Mononuclear cell (primary cell): ENCODE results near the gene ALMS1. TPM values are rescaled to one million over a fixed set of nuclear protein-coding genes. Genes with fewer than 3 reads are reported as not detected.
"Not testable (repeated sequence)": the region's sequence is repeated elsewhere in the genome, so short reads cannot be mapped to it uniquely, and the experiment has no call there.

Experiments used
- H3K27me3 ChIP-seq: 2 replicates; pipeline ENCODE4 v1.6.0; 2011; ENCODE audit warnings: low read length, control low read depth; ENCODE audit not compliant: insufficient read depth
- H3K4me1 ChIP-seq: 2 replicates; pipeline ENCODE4 v1.5.1; 2011; ENCODE audit warnings: mild to moderate bottlenecking, low read length, control low read depth; ENCODE audit not compliant: insufficient read depth
- H3K4me3 ChIP-seq: 2 replicates; pipeline ENCODE4 v1.5.1; 2011; ENCODE audit warnings: mild to moderate bottlenecking, low read length, moderate library complexity
- H3K9me3 ChIP-seq: 2 replicates; pipeline ENCODE4 v1.5.1; 2011; ENCODE audit warnings: low read depth, mild to moderate bottlenecking, control low read depth, low read length
- total RNA-seq: library from RNA; depleted of rRNA; stranded (reverse); fragments of >200 nt; gene quantifications from one replicate; pipeline ENCODE4 v1.2.3, GENCODE V29; 2012

ALMS1 gene
- total RNA-seq = 30.2 TPM

- peaks cover 11% of the 10 kb centered on the region for H3K27me3 ChIP-seq
These were observed at the start of gene ALMS1 for GRCh38 chr2:73385504-73386341. TSS of gene ALMS1 (plus strand) at chr2:73385836. CDS start at chr2:73385869, 33 bp downstream.

GRCh38 chr2:73337828-73338227 is 47.8 kb upstream of the ALMS1 start:
- no peaks in the 10 kb centered on the region for H3K27me3 ChIP-seq
- H3K4me1 ChIP-seq = no peaks in the 10 kb centered on the region
- no peak overlapping the region for H3K4me3 ChIP-seq
- H3K9me3 ChIP-seq = peaks cover 4% of the 10 kb centered on the region

More at GRCh38 chr2:73385504-73386341, at the start of gene ALMS1:
- no peaks in the 10 kb centered on the region for H3K9me3 ChIP-seq
- H3K4me1 ChIP-seq = peaks cover 24% of the 10 kb centered on the region
- H3K4me3 ChIP-seq = peak within 1 kb of the TSS; percentile 70

- Histone ChIP-seq H3K9me3 (peaks cover under 1% of the 10 kb centered on the region), H3K4me1 (no peaks in the 10 kb centered on the region), H3K4me3 (no peak overlapping the region), H3K27me3 (no peaks in the 10 kb centered on the region)
These were observed 46.4 kb upstream of the ALMS1 start for GRCh38 chr2:73339201-73339600.

- H3K9me3 ChIP-seq = no peaks in the 10 kb centered on the region
- no peaks in the 10 kb centered on the region for H3K27me3 ChIP-seq
- H3K4me1 ChIP-seq = no peaks in the 10 kb centered on the region
- no peak overlapping the region for H3K4me3 ChIP-seq
These were observed 44.6 kb upstream of the ALMS1 start for GRCh38 chr2:73341039-73341438.

GRCh38 chr2:73343992-73344391 is 41.6 kb upstream of the ALMS1 start:
- H3K27me3 ChIP-seq = peaks cover under 1% of the 10 kb centered on the region
- no peaks in the 10 kb centered on the region for H3K9me3 ChIP-seq

GRCh38 chr2:73344747-73345146 is 40.9 kb upstream of the ALMS1 start:
- H3K27me3 ChIP-seq, H3K4me1 ChIP-seq, H3K9me3 ChIP-seq, H3K4me3 ChIP-seq: not testable (repeated sequence)

More at GRCh38 chr2:73343992-73344391, 41.6 kb upstream of the ALMS1 start:
- Histone ChIP-seq H3K4me3 (no peak overlapping the region), H3K4me1 (no peaks in the 10 kb centered on the region)

GRCh38 chr2:73350035-73350691 is 35.5 kb upstream of the ALMS1 start:
- H3K4me3 ChIP-seq = no peak overlapping the region
- no peaks in the 10 kb centered on the region for H3K9me3 ChIP-seq
- H3K4me1 ChIP-seq = no peaks in the 10 kb centered on the region
- H3K27me3 ChIP-seq = peaks cover 9% of the 10 kb centered on the region

- no peak overlapping the region for H3K4me3 ChIP-seq
- H3K27me3 ChIP-seq = no peaks in the 10 kb centered on the region
- H3K9me3 ChIP-seq = no peaks in the 10 kb centered on the region
- H3K4me1 ChIP-seq = no peaks in the 10 kb centered on the region
These were observed 29.5 kb upstream of the ALMS1 start for GRCh38 chr2:73356097-73356496.

GRCh38 chr2:73359915-73360697 is 25.5 kb upstream of the ALMS1 start:
- Histone ChIP-seq H3K4me1 (no peaks in the 10 kb centered on the region), H3K4me3 (no peak overlapping the region), H3K9me3 (no peaks in the 10 kb centered on the region), H3K27me3 (peaks cover 10% of the 10 kb centered on the region)

GRCh38 chr2:73366060-73366459 is 19.6 kb upstream of the ALMS1 start:
- Histone ChIP-seq H3K4me3 (no peak overlapping the region), H3K4me1 (no peaks in the 10 kb centered on the region), H3K9me3 (no peaks in the 10 kb centered on the region), H3K27me3 (peaks cover 10% of the 10 kb centered on the region)

- Histone ChIP-seq H3K4me3 (no peak overlapping the region), H3K9me3 (no peaks in the 10 kb centered on the region), H3K27me3 (peaks cover 11% of the 10 kb centered on the region), H3K4me1 (no peaks in the 10 kb centered on the region)
These were observed 16.9 kb upstream of the ALMS1 start for GRCh38 chr2:73368781-73369180.

GRCh38 chr2:73370348-73370747 is 15.3 kb upstream of the ALMS1 start:
- no peaks in the 10 kb centered on the region for H3K4me1 ChIP-seq
- no peaks in the 10 kb centered on the region for H3K9me3 ChIP-seq
- peaks cover 7% of the 10 kb centered on the region for H3K27me3 ChIP-seq
- no peak overlapping the region for H3K4me3 ChIP-seq

GRCh38 chr2:73373344-73373743 is 12.3 kb upstream of the ALMS1 start:
- peaks cover 16% of the 10 kb centered on the region for H3K27me3 ChIP-seq
- H3K4me1 ChIP-seq = no peaks in the 10 kb centered on the region
- no peaks in the 10 kb centered on the region for H3K9me3 ChIP-seq
- no peak overlapping the region for H3K4me3 ChIP-seq

- Histone ChIP-seq H3K4me3 (no peak overlapping the region), H3K4me1 (no peaks in the 10 kb centered on the region), H3K9me3 (no peaks in the 10 kb centered on the region), H3K27me3 (peaks cover 20% of the 10 kb centered on the region)
These were observed 11.4 kb upstream of the ALMS1 start for GRCh38 chr2:73374269-73374668.

GRCh38 chr2:73376681-73377080 is 9.0 kb upstream of the ALMS1 start:
- Histone ChIP-seq H3K9me3 (no peaks in the 10 kb centered on the region), H3K4me1 (no peaks in the 10 kb centered on the region), H3K27me3 (peaks cover 35% of the 10 kb centered on the region), H3K4me3 (no peak overlapping the region)
